Fibroblast of mammary gland (primary cell): ENCODE results near the gene ZNF212.

Experiments used
- DNase-seq: peaks from one replicate; pipeline ENCODE4 v3.0.0-alpha.2; 2010; ENCODE audit warnings: low read depth
- H3K4me3 ChIP-seq: 2 replicates; pipeline ENCODE4 v1.5.1; 2011; ENCODE audit warnings: low read depth, mild to moderate bottlenecking, low read length, moderate library complexity; ENCODE audit not compliant: control insufficient read depth
- TF ChIP-seq, protein P1 (sequence below): conservative IDR thresholded peaks from 2 replicates; pipeline ENCODE4 v1.5.1; 2011; ENCODE audit warnings: low read depth, low read length, inconsistent platforms; ENCODE audit not compliant: control insufficient read depth, insufficient read depth

Gene ZNF212

DNA sequence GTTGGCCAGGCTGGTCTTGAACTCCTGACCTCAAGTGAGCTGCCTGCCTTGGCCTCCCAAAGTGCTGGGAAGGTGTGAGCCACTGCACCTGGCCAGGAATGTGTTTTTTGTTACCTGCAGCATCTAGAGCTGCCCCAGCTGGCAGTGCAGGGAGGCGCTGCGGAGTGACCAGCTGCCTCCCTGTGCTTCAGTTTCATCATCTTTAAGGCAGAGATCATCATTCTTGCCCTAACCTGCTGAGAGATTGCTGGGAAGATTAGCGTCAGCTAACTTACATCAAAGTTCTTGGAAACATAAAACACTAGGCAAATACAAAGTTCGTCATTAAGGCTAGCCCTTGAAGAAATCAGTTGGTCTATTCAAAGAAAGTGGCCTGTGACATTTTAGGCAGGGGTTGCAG is 41.8 kb upstream of the ZNF212 start:
- DNase-seq, result no peak
- TF ChIP-seq, protein P1, sequence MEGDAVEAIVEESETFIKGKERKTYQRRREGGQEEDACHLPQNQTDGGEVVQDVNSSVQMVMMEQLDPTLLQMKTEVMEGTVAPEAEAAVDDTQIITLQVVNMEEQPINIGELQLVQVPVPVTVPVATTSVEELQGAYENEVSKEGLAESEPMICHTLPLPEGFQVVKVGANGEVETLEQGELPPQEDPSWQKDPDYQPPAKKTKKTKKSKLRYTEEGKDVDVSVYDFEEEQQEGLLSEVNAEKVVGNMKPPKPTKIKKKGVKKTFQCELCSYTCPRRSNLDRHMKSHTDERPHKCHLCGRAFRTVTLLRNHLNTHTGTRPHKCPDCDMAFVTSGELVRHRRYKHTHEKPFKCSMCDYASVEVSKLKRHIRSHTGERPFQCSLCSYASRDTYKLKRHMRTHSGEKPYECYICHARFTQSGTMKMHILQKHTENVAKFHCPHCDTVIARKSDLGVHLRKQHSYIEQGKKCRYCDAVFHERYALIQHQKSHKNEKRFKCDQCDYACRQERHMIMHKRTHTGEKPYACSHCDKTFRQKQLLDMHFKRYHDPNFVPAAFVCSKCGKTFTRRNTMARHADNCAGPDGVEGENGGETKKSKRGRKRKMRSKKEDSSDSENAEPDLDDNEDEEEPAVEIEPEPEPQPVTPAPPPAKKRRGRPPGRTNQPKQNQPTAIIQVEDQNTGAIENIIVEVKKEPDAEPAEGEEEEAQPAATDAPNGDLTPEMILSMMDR, result no peak
- no peak overlapping the region for H3K4me3 ChIP-seq

DNA sequence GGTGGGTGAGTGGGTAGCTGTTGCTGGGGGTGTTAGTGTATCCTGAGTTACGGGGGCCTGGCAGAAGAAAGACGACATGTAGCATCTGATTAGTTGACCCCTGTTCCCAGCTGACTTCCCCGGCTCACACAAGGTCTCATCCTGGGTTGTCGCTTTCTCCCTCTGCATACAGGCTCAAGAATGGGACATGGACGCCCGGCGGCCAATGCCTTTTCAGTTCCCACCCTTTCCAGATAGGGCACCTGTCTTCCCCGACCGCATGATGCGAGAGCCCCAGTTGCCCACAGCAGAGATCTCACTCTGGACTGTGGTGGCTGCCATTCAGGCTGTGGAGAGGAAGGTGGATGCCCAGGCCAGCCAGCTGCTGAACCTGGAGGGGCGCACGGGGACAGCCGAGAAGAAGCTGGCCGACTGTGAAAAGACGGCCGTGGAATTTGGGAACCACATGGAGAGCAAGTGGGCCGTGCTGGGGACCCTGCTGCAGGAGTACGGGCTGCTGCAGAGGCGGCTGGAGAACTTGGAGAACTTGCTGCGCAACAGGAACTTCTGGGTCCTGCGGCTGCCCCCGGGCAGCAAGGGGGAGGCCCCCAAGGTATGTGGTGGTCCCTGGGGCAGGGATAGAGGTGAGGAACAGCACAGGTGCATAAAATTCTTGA is 41.2 kb upstream of the ZNF212 start:
- TF ChIP-seq, protein P1, result no peak
- DNase-seq, result no peak
- no peak overlapping the region for H3K4me3 ChIP-seq

DNA sequence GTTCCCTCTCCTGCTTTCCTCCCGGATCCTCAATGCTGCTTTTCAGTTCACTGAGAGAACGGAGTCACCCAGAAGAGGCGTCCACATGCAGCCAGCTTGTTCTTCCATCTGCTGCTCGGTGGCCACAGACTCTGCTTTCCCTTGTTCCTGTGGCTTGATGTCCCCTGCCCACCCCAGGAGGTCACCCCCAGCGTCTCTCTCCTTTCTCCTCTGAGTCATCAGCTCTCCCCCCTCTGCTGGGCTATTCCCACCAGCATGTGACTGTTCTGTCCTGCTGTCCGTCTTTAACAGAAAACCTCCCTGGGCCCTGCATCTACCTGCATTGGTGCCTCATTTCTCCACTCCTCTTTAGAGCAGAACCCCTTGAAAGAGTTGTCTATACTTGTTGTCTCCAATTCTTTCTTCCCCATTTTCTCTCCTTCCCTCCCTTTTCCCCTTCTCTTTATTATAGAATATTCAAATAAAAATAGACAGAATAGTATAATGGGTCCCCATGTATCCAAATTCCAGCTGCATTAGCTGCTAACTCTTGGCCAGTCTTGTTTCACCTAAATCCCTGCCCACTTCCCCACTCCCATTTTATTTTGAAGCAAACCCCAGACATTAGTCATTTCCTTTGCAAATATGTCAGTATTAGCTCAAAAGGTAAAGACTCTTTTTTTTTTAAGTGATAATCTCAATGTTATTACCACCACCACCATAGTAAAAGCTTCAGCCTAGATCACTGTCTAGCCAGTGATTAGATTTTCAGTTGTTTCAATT is 40.0 kb upstream of the ZNF212 start:
- no peak for DNase-seq
- H3K4me3 ChIP-seq, result no peak overlapping the region
- TF ChIP-seq, protein P1, result no peak

DNA sequence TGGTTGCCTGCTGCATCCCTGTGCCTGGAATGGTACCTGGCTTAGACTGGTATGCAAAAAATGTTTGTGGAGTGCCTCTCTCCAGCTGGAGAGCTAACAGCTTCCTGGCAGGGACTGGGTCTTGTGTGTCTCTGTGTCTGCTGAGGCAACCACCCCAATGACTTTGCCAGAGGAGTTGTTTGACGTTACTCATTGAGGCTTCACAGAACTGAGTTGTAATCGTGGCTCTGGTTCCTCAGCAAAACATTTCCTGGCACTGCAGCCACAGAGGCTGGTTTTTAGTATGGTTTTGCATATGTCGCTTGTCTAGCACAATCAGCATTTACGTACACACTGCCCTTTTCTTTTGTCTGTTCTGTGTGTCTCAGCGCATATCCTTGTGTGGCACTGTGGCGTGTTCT is 36.6 kb upstream of the ZNF212 start:
- peak; percentile 28 for DNase-seq
- H3K4me3 ChIP-seq, result no peak overlapping the region
- TF ChIP-seq, protein P1, result no peak

DNA sequence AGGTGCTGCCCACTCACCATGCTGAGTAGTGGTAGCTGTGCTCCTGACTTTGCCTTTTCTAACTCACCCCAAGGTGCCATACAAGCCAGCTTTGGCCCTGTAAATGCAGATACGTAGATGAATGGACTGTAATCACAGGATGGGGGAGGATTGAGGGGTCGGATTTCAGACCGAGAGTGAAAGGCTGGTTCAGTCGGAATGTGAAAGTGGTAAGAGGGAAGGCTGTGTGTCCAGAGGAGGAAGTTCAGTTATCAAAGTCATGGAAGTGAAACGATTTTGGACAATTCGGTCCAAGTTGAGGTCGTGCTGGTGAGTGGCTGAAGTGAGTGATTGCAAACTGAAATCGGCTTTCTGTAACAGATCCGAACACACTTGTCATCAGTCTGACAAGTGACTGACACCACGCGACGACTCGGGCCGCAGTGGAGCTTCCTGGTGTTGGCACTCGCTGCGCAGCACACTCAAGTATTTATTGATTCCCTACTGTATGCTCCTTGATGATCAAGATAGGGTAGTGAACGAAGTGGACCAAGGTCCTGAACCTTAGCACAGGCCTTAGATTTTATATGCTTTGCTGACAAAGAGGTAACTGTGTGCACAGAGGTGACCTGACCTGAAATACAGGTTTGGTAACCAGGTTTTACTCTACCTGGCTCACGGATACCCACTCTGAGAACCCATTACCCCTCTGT is 33.6 kb upstream of the ZNF212 start:
- TF ChIP-seq, protein P1, result no peak
- DNase-seq, result no peak

DNA sequence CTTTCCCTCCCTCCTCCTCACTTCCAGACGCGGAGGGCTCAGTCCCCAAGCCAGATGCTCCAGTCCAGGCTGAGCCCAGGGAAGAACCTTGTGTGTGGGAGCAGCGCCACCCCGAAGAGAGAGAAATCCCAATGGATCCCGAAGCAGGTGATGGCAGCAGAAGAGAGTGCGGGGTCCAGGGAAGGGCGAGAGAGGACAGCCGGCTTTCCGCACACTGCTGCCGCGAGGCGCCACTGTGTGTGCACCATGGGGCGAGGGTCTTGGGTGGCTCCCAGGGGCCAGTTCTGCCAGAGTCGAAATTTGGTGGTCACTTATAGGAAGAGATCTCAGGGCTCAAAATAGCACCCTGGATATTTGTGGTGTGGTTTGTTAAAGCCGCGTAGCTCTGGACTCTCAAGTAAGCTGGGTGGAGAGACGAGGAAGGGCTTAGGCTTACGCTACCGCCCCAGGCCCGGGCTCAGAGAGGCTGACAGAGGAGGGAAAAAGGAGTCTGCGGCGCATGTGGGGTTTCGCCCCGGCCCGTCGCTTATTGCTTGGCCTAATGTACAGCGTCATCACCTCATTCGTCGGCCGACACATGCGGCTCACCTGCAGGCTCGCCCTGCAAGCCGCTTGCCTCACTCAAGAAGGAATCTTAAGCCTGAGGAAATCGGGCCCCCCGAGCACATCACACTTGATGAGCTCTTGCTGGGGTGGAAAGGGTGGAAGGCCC is 32.0 kb upstream of the ZNF212 start:
- H3K4me3 ChIP-seq, result no peak overlapping the region
- no peak for DNase-seq
- TF ChIP-seq, protein P1, result no peak

More for the DNA sequence above, 33.6 kb upstream of the ZNF212 start:
- H3K4me3 ChIP-seq, result no peak overlapping the region
